ENCODE data around the gene FERMT2. TPM values are rescaled to one million over a fixed set of nuclear protein-coding genes. Genes with fewer than 3 reads are reported as not detected.

FERMT2 gene
- total and polyA plus RNA-seq, 2 donors (not counting 1 experiment from before 2014, with no cell fraction given) = 0.05 TPM; not detected in 1

- Histone ChIP-seq H3K79me2 (ENCODE audit: control insufficient read depth, insufficient read depth, low read length) (no peaks in the 10 kb centered on the region), H2AFZ (ENCODE audit: insufficient read depth, low read depth, low read length, poor library complexity, severe bottlenecking) (no peak overlapping the region), H3K27ac (ENCODE audit: low read length in 2 of 2) (no peak overlapping the region), H4K20me1 (ENCODE audit: control insufficient read depth, insufficient read depth, low read length, poor library complexity, severe bottlenecking) (no peaks in the 10 kb centered on the region), H3K9me3 (ENCODE audit: control extremely low read depth in 1 of 3, control insufficient read depth in 2 of 3, insufficient read depth in 1 of 3, low read length in 2 of 3) (no peaks in the 10 kb centered on the region), H3K9ac (ENCODE audit: low read length) (no peak overlapping the region), H3K4me1 (ENCODE audit: control insufficient read depth in 2 of 2, insufficient read depth in 2 of 2, low read length in 2 of 2) (no peaks in the 10 kb centered on the region), H3K36me3 (replicated peaks in 1 of 2; ENCODE audit: control extremely low read depth in 1 of 2, control insufficient read depth in 1 of 2, extremely low read depth in 1 of 2, insufficient read depth in 2 of 2, low read length in 1 of 2) (no peaks in the 10 kb centered on the region), H3K27me3 (replicated peaks in 1 of 4; ENCODE audit: control extremely low read depth in 1 of 4, control insufficient read depth in 3 of 4, insufficient read depth in 4 of 4, low read length in 3 of 4) (no peaks in the 10 kb centered on the region), H3K4me2 (replicated peaks; ENCODE audit: low read depth, low read length, poor library complexity, severe bottlenecking) (no peak overlapping the region), H3K4me3 (ENCODE audit: control extremely low read depth in 1 of 5, extremely low read depth in 1 of 5, insufficient read depth in 1 of 5, low read depth in 2 of 5, low read length in 4 of 5) (no peak overlapping the region)
- intact Hi-C loops (cut with micrococcal nuclease) = no loop called here
- 100% methylated on average over 2 of the region's 4 CpGs for WGBS (ENCODE audit: insufficient coverage)
- no peaks in the 10 kb centered on the region for H3K4me1 Mint-ChIP-seq
- CTCF ChIA-PET = no interaction called here
- H3K4me3 Mint-ChIP-seq = no peak overlapping the region
- TF ChIP-seq CTCF (IDR thresholded peaks at IDR 0.05) (no peak), EZH2 (IDR thresholded peaks at IDR 0.05; ENCODE audit: borderline replicate concordance, insufficient read depth, low read depth, low read length, poor library complexity, severe bottlenecking) (no peak)
- no peak overlapping the region for H3K27ac Mint-ChIP-seq
- peaks cover 7% of the 10 kb centered on the region for H3K27me3 Mint-ChIP-seq
- H3K9me3 Mint-ChIP-seq (ENCODE audit: insufficient read depth) = no peaks in the 10 kb centered on the region
- ATAC-seq (ENCODE audit: low read depth) (no peak), DNase-seq (no peak)
- POLR2A ChIA-PET = no interaction called here
Measured at GRCh38 chr14:52875707-52876106, 75.1 kb downstream of the FERMT2 start.

DNA sequence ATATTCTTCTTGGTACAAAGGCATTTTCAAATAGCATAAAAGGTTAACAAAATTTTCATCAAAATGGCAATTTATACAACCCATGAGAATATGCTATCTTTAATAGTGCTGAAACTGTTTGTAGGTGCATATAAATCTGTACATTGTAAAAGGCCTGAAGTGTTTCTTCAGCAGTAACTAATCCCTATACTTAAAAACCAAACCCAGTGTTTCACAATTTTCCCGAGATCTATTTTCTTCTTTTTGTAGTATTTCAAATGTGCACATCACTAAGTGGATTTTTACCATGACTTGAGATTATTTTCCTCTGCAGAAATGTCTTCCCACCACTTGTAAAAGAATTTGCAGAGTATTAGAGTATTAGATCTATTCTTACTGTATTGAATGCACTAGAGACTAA, 76.5 kb downstream of the FERMT2 start:
- H3K4me1 Mint-ChIP-seq = no peaks in the 10 kb centered on the region
- WGBS (ENCODE audit: insufficient coverage) = no CpG with 5 or more reads among the region's 1 CpG
- Histone ChIP-seq H2AFZ (ENCODE audit: insufficient read depth, low read depth, low read length, poor library complexity, severe bottlenecking) (no peak overlapping the region), H3K36me3 (replicated peaks in 1 of 2; ENCODE audit: control extremely low read depth in 1 of 2, control insufficient read depth in 1 of 2, extremely low read depth in 1 of 2, insufficient read depth in 2 of 2, low read length in 1 of 2) (no peaks in the 10 kb centered on the region), H3K9ac (ENCODE audit: low read length) (no peak overlapping the region), H3K4me2 (replicated peaks; ENCODE audit: low read depth, low read length, poor library complexity, severe bottlenecking) (no peak overlapping the region), H3K4me3 (ENCODE audit: control extremely low read depth in 1 of 5, extremely low read depth in 1 of 5, insufficient read depth in 1 of 5, low read depth in 2 of 5, low read length in 4 of 5) (no peak overlapping the region), H3K27me3 (replicated peaks in 1 of 4; ENCODE audit: control extremely low read depth in 1 of 4, control insufficient read depth in 3 of 4, insufficient read depth in 4 of 4, low read length in 3 of 4) (no peaks in the 10 kb centered on the region), H3K79me2 (ENCODE audit: control insufficient read depth, insufficient read depth, low read length) (no peaks in the 10 kb centered on the region), H3K27ac (ENCODE audit: low read length in 2 of 2) (no peak overlapping the region), H4K20me1 (ENCODE audit: control insufficient read depth, insufficient read depth, low read length, poor library complexity, severe bottlenecking) (no peaks in the 10 kb centered on the region), H3K9me3 (ENCODE audit: control extremely low read depth in 1 of 3, control insufficient read depth in 2 of 3, insufficient read depth in 1 of 3, low read length in 2 of 3) (no peaks in the 10 kb centered on the region), H3K4me1 (ENCODE audit: control insufficient read depth in 2 of 2, insufficient read depth in 2 of 2, low read length in 2 of 2) (no peaks in the 10 kb centered on the region)
- no peak overlapping the region for H3K27ac Mint-ChIP-seq
- intact Hi-C loops (cut with micrococcal nuclease) = no loop called here
- ChIA-PET POLR2A (no interaction called here), CTCF (no interaction called here)
- TF ChIP-seq EZH2 (IDR thresholded peaks at IDR 0.05; ENCODE audit: borderline replicate concordance, insufficient read depth, low read depth, low read length, poor library complexity, severe bottlenecking) (no peak), CTCF (IDR thresholded peaks at IDR 0.05) (no peak)
- ATAC-seq (ENCODE audit: low read depth) = no peak
- H3K4me3 Mint-ChIP-seq = no peak overlapping the region
- DNase-seq = no peak
- H3K27me3 Mint-ChIP-seq = peaks cover 7% of the 10 kb centered on the region
- H3K9me3 Mint-ChIP-seq (ENCODE audit: insufficient read depth) = no peaks in the 10 kb centered on the region

Measured in B cell (primary cell).